ENCODE measurements around the gene FKBP1B.
"Not testable (repeated sequence)": the region's sequence is repeated elsewhere in the genome, so short reads cannot be mapped to it uniquely, and the experiment has no call there.

Gene FKBP1B

DNA sequence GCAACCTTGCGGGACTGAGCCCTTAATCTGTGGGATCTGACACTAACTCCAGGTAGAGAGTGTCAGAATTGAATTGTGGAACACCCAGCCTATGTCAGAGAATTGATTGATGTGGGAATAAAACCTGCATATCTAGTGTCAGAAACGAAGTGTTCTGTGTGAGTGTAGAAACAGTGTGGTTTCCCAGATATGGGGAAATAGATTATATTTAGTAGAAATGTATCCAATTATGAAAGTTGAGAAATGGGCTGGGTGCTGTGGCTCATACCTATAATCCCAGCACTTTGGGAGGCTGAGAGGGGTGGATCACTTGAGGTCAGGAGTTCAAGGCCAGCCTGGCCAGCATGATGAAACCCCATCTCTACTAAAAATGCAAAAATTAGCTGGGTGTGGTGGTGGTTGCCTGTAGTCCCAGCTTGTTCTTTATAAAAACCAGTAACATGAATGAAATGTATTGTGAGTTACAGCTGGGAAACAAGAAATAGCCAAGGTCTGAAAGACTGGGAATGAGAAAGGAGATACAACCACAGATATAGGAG lies 39.3 kb downstream of the FKBP1B start:
- DNase-seq (ENCODE audit: low read depth) = no peak
- H3K4me3 ChIP-seq (ENCODE audit: low read length) = no peak overlapping the region
- TF ChIP-seq, protein P1, sequence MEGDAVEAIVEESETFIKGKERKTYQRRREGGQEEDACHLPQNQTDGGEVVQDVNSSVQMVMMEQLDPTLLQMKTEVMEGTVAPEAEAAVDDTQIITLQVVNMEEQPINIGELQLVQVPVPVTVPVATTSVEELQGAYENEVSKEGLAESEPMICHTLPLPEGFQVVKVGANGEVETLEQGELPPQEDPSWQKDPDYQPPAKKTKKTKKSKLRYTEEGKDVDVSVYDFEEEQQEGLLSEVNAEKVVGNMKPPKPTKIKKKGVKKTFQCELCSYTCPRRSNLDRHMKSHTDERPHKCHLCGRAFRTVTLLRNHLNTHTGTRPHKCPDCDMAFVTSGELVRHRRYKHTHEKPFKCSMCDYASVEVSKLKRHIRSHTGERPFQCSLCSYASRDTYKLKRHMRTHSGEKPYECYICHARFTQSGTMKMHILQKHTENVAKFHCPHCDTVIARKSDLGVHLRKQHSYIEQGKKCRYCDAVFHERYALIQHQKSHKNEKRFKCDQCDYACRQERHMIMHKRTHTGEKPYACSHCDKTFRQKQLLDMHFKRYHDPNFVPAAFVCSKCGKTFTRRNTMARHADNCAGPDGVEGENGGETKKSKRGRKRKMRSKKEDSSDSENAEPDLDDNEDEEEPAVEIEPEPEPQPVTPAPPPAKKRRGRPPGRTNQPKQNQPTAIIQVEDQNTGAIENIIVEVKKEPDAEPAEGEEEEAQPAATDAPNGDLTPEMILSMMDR (conservative IDR thresholded peaks at IDR 0.05; ENCODE audit: low read length) = no peak

DNA sequence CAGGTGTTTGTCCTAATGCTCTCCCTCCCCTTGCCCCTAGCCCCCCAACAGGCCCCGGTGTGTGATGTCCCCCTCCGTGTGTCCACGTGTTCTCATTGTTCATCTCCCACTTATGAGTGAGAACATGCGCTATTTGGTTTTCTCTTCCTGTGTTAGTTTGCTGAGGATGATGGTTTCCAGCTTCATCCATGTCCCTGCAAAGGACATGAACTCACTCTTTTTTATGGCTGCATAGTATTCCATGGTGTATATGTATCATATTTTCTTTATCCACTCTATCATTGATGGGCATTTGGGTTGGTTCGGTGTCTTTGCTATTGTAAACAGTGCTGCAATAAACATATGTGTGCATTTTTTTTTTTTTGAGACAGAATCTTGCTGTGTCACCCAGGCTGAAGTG lies 43.7 kb downstream of the FKBP1B start:
- H3K4me3 ChIP-seq (ENCODE audit: low read length); DNase-seq (ENCODE audit: low read depth): not testable (repeated sequence)

DNA sequence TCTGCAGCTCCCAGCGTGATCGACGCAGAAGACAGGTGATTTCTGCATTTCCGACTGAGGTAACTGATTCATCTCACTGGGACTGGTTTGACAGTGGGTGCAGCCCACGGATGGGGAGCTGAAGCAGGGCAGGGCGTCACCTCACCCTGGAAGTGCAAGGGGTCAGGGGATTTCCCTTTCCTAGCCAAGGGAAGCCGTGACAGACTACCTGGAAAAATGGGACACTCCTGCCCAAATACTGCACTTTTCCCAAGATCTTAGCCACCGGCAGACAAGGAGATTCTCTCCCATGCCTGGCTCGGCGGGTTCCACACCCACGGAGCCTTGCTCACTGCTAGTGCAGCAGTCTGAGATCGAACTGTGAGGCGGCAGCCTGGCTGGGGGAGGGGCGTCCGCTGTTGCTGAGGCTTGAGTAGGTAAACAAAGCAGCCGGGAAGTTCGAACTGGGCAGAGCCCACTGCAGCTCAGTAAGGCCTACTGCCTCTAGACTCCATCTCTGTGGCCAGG lies 45.7 kb downstream of the FKBP1B start:
- H3K4me3 ChIP-seq (ENCODE audit: low read length); DNase-seq (ENCODE audit: low read depth): not testable (repeated sequence)

DNA sequence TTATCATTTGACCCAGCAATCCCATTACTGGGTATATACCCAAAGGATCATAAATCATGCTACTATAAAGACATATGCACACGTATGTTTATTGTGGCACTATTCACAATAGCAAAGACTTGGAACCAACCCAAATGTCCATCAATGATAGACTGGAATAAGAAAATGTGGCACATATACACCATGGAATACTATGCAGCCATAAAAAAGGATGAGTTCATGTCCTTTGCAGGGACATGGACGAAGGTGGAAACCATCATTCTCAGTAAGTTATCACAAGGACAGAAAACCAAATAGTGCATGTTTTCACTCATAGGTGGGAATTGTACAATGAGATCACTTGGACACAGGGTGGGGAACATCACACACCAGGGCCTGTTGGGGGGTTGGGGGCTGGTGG lies 51.2 kb downstream of the FKBP1B start:
- not testable (repeated sequence) for H3K4me3 ChIP-seq (ENCODE audit: low read length); DNase-seq (ENCODE audit: low read depth)

DNA sequence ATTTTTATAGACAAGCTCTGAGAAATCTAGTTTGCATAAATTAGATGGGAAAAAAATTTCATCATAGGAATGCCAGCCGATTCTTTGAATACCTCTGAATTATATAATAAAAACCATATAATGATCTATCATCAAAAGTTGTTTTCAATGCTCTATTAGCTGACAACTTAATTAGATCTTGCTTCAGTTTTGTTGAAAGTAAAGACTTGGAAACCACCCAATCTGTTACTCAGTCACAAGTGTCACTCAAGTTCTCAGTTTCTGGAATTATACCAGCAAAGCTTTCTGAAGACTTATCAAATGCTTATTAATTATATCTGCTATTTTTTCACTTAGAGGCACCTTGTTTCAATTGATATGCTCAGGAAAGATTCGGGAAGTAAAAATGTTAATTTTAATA lies 52.5 kb downstream of the FKBP1B start:
- no peak for DNase-seq (ENCODE audit: low read depth)
- TF ChIP-seq, protein P1 (conservative IDR thresholded peaks at IDR 0.05; ENCODE audit: low read length) = no peak
- no peak overlapping the region for H3K4me3 ChIP-seq (ENCODE audit: low read length)

DNA sequence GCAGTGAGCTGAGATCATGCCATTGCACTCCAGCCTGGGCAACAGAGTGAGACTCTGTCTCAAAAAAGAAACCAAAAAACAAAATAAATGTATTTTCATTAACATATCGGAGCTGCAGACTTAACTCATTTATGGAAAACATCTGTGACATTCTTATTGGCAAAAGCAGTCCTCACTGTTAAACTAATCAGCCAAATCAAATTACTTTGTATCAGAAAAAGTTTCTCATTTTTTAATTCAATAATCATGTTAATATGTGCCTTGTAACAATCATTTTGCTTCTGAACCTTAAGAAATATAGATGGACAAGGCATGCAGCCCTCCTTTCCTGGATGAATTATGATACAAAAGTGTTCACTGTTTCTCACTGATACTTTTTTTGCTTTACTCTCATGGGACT lies 53.1 kb downstream of the FKBP1B start:
- TF ChIP-seq, protein P1 (conservative IDR thresholded peaks at IDR 0.05; ENCODE audit: low read length) = no peak
- DNase-seq (ENCODE audit: low read depth) = no peak
- no peak overlapping the region for H3K4me3 ChIP-seq (ENCODE audit: low read length)

DNA sequence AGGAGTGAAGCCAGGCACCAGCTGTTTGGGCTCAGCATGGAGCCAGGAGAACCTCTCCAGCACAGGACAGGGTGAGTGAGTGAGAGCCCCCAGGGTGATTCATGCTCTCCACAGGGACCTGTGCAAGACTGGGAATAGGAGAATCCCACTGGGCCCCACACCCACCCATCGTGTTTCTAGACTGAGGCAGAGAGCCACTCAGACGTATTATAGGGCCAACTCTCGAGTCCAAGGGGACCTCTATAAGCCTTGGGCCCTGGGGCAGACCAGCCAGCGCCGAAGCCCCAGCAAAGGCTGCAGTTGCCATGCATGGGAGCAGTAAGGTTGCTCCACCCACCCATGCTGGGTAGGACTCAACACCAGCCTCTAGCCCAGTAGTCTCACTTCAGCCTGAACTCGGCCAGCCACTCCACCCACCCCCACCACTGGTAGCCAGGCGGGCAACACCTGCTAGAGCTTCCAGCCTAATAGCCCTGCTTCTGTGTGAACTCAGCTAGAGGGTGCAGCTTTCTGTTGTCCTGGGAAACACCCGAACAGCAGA lies 54.6 kb downstream of the FKBP1B start:
- TF ChIP-seq, protein P1 (conservative IDR thresholded peaks at IDR 0.05; ENCODE audit: low read length) = no peak
- no peak overlapping the region for H3K4me3 ChIP-seq (ENCODE audit: low read length)
- DNase-seq (ENCODE audit: low read depth) = no peak

DNA sequence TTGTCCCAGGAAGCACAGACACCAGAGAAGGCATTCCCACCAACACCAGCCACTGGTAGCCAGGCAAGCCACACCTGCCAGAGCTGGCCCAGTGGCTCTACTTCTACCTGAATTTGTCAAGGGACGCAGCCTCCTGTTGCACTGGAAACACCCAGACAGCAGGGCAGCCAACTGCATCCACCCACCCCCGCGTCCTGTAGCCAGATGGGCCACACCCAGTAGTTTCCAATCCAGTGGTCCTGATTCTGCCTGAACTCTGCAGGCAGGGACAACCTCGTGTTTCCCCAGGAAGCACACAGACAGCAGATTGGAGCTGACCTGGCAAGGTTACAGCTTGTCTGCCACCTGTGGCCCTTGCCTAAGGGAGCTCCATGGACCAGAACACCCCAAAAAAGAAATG lies 55.4 kb downstream of the FKBP1B start:
- TF ChIP-seq, protein P1 (conservative IDR thresholded peaks at IDR 0.05; ENCODE audit: low read length) = no peak
- DNase-seq (ENCODE audit: low read depth) = no peak
- H3K4me3 ChIP-seq (ENCODE audit: low read length) = no peak overlapping the region

DNA sequence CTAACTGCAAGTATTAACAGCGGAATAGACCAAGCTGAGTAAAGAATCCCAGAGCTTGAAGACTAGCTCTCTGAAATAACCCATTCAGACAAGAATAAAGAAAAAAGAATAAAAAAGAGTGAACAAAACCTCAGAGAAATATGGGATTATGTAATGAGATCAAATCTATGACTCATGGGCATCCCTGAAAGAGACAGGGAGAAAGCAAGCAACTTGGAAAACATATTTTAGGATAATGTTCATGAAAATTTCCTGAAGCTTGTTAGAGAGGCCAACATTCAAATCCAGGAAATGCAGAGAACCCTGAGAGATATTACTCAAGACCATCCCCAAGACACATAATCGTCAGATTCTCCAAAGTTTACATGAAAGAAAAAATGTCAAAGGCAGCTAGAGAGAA lies 56.3 kb downstream of the FKBP1B start:
- H3K4me3 ChIP-seq (ENCODE audit: low read length) = no peak overlapping the region
- TF ChIP-seq, protein P1 (conservative IDR thresholded peaks at IDR 0.05; ENCODE audit: low read length) = no peak
- DNase-seq (ENCODE audit: low read depth) = peak; percentile 46

Measured in AG10803 (cell line).